Prostate gland (tissue), 2 donors: Measurements from ENCODE around the gene C1S. TPM values are rescaled to one million over a fixed set of nuclear protein-coding genes. Genes with fewer than 3 reads are reported as not detected.

ENCODE experiments used
- DNase-seq: peaks from one replicate; pipeline ENCODE4 v3.0.0-alpha.2; 2019; ENCODE audit warnings: low spot score
- H3K27ac ChIP-seq, 2 donors: fragments of 200-600 bp; sonication (generic); 2 replicates each; pipeline ENCODE4 v1.5.1; 2017 to 2019
- H3K27me3 ChIP-seq: fragments of 200-600 bp; sonication (generic); replicated peaks from 2 replicates; pipeline ENCODE4 v1.5.1; 2019; ENCODE audit not compliant: insufficient read depth
- H3K36me3 ChIP-seq, 2 donors: fragments of 200-600 bp; sonication (generic); 1 replicate in 1 of 2; 2 replicates in 1 of 2; pipeline versions ENCODE4 v1.5.1 to v1.8.1; 2017 to 2019
- H3K4me1 ChIP-seq: fragments of 200-600 bp; sonication (generic); replicated peaks from 2 replicates; pipeline ENCODE4 v1.5.1; 2019
- H3K4me3 ChIP-seq, 2 donors: fragments of 200-600 bp; sonication (generic); 2 replicates each; pipeline ENCODE4 v1.5.1; 2017 to 2019
- H3K9me3 ChIP-seq: fragments of 200-600 bp; sonication (generic); 2 replicates; pipeline ENCODE4 v1.5.1; 2017
- POLR2A ChIP-seq: fragments of 450-650 bp; IDR thresholded peaks from one replicate; pipeline ENCODE4 v1.6.1; 2016; ENCODE audit warnings: antibody characterized with exemption, mild to moderate bottlenecking
- POLR2AphosphoS5 ChIP-seq: sonication (generic); formaldehyde crosslinking; IDR thresholded peaks from one replicate; pipeline ENCODE4 v1.6.1; 2017; ENCODE audit warnings: antibody characterized with exemption
- WGBS: methylation state at CpG from one replicate; pipeline ENCODE4 v1.1.5; 2018; 5-methylcytosine and 5-hydroxymethylcytosine counted together
- intact Hi-C: fragments of 100-400 bp; cut with DNase I; formaldehyde crosslinking; loops from one replicate; pipeline ENCODE4 v1.14.2; 2022
- total RNA-seq, 2 donors: library from RNA; depleted of rRNA; stranded (reverse); fragments of >200 nt; gene quantifications; one replicate each; pipeline ENCODE4 v1.1.0, GENCODE V29; 2016
- TF ChIP-seq, protein P1 (sequence below), 4 experiments: fragments of 200-600 bp in 2 of 4; fragments of 450-650 bp in 2 of 4; sonication (generic) in 2 of 4; IDR thresholded peaks; 1 replicate in 3 of 4; 2 replicates in 1 of 4; pipeline ENCODE4 v1.5.1; 2016 to 2019; ENCODE audit warnings: antibody characterized with exemption in 4 of 4, mild to moderate bottlenecking in 2 of 4, moderate library complexity in 2 of 4

C1S gene
- total RNA-seq, 2 donors from 2014 or later = 52.7 to 176 TPM

GRCh38 chr12:7021956-7022355 is 38.6 kb upstream of the C1S start:
- DNase-seq = no peak
- 85% methylated on average over 5 of the region's 5 CpGs for WGBS
- TF ChIP-seq POLR2A (no peak), POLR2AphosphoS5 (no peak)
- TF ChIP-seq, protein P1, sequence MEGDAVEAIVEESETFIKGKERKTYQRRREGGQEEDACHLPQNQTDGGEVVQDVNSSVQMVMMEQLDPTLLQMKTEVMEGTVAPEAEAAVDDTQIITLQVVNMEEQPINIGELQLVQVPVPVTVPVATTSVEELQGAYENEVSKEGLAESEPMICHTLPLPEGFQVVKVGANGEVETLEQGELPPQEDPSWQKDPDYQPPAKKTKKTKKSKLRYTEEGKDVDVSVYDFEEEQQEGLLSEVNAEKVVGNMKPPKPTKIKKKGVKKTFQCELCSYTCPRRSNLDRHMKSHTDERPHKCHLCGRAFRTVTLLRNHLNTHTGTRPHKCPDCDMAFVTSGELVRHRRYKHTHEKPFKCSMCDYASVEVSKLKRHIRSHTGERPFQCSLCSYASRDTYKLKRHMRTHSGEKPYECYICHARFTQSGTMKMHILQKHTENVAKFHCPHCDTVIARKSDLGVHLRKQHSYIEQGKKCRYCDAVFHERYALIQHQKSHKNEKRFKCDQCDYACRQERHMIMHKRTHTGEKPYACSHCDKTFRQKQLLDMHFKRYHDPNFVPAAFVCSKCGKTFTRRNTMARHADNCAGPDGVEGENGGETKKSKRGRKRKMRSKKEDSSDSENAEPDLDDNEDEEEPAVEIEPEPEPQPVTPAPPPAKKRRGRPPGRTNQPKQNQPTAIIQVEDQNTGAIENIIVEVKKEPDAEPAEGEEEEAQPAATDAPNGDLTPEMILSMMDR (IDR thresholded peaks at IDR 0.05) = no peak
- Histone ChIP-seq H3K4me3 (no peak overlapping the region), H3K4me1 (no peaks in the 10 kb centered on the region), H3K36me3 (no peaks in the 10 kb centered on the region), H3K9me3 (no peaks in the 10 kb centered on the region), H3K27ac (no peak overlapping the region), H3K27me3 (no peaks in the 10 kb centered on the region)
- intact Hi-C loops = no loop called here

DNA sequence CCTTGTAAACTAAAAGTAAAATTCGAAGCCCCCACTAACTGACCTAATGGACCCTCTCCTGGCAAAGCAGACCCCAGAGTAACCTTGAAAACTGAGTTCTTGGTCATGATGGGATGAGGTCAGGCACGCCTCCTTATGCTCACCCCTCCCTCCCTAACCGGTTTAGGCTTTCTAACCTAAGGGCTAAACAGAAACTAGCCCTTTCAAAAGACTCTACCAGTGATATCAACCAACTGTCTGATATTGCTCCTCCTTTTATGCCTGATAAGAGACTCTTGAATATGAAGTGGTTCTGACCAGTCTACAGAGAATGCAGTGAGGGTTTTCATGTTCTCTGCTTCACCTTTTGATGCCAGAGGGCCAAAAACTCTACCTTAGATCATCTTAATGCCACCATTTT is 37.4 kb upstream of the C1S start:
- no peak overlapping the region for H3K27ac ChIP-seq
- no peaks in the 10 kb centered on the region for H3K9me3 ChIP-seq
- TF ChIP-seq, protein P1 (IDR thresholded peaks at IDR 0.05) = no peak
- TF ChIP-seq POLR2A (no peak), POLR2AphosphoS5 (no peak)
- intact Hi-C loops = no loop called here
- no peak for DNase-seq
- H3K4me3 ChIP-seq = no peak overlapping the region
- H3K4me1 ChIP-seq = no peaks in the 10 kb centered on the region
- no peaks in the 10 kb centered on the region for H3K27me3 ChIP-seq
- H3K36me3 ChIP-seq = no peaks in the 10 kb centered on the region
- WGBS = 87% methylated on average over 3 of the region's 3 CpGs

DNA sequence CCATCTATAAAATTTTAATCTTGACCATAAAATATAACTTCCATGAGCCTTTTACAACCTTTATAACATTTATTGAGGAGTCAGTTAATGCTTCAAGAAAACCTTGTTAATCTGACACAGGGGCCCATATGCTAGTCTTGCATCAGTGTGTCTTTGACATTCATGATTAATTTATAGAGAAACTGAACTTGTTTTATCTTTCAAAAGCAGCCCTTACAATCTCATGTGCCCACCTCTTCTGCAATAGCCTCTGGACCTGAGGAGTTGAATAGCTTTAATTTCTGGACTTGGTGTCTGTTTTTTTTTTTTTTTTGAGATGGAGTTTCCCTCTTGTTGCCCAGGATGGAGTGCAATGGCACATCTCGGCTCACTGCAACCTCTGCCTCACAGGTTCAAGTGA is 33.7 kb upstream of the C1S start:
- TF ChIP-seq POLR2AphosphoS5 (no peak), POLR2A (no peak)
- TF ChIP-seq, protein P1 (IDR thresholded peaks at IDR 0.05) = no peak
- H3K4me1 ChIP-seq = no peaks in the 10 kb centered on the region
- no peak overlapping the region for H3K27ac ChIP-seq
- 92% methylated on average over 1 of the region's 1 CpG for WGBS
- DNase-seq = no peak
- no peak overlapping the region for H3K4me3 ChIP-seq
- intact Hi-C loops = no loop called here
- H3K9me3 ChIP-seq = no peaks in the 10 kb centered on the region
- H3K36me3 ChIP-seq = no peaks in the 10 kb centered on the region
- H3K27me3 ChIP-seq = no peaks in the 10 kb centered on the region

GRCh38 chr12:7031306-7031705 is 29.2 kb upstream of the C1S start:
- TF ChIP-seq, protein P1 (IDR thresholded peaks at IDR 0.05) = no peak
- no peak for TF ChIP-seq POLR2AphosphoS5
- no peak for TF ChIP-seq POLR2A
- no peak overlapping the region for H3K27ac ChIP-seq
- H3K27me3 ChIP-seq = no peaks in the 10 kb centered on the region
- no peak for DNase-seq
- H3K36me3 ChIP-seq = no peaks in the 10 kb centered on the region
- intact Hi-C loops = no loop called here
- no peak overlapping the region for H3K4me3 ChIP-seq
- WGBS = 87% methylated on average over 6 of the region's 6 CpGs
- no peaks in the 10 kb centered on the region for H3K9me3 ChIP-seq
- H3K4me1 ChIP-seq = no peaks in the 10 kb centered on the region

GRCh38 chr12:7032990-7033389 is 27.5 kb upstream of the C1S start:
- intact Hi-C loops = no loop called here

More at GRCh38 chr12:7032990-7033389, 27.5 kb upstream of the C1S start:
- H3K9me3 ChIP-seq = no peaks in the 10 kb centered on the region
- 89% methylated on average over 2 of the region's 2 CpGs for WGBS
- no peak overlapping the region for H3K27ac ChIP-seq
- DNase-seq = no peak
- no peaks in the 10 kb centered on the region for H3K4me1 ChIP-seq
- no peaks in the 10 kb centered on the region for H3K27me3 ChIP-seq
- H3K36me3 ChIP-seq = no peaks in the 10 kb centered on the region
- TF ChIP-seq, protein P1 (IDR thresholded peaks at IDR 0.05) = no peak
- TF ChIP-seq POLR2AphosphoS5 (no peak), POLR2A (no peak)
- H3K4me3 ChIP-seq = no peak overlapping the region
